Raji (cell line): ENCODE data around the gene PERM1.

Experiments
- POLR2A ChIP-seq: IDR thresholded peaks from 2 replicates; pipeline ENCODE4 v1.6.1; 2011; ENCODE audit warnings: low read depth, low read length, control low read depth; ENCODE audit not compliant: insufficient read depth

PERM1 gene

GRCh38 chr1:981955-982558 lies at the start of gene PERM1:
Gene PERM1 (minus strand): TSS chr1:982093. CDS start chr1:981029, 1,064 bp downstream.
- no peak for TF ChIP-seq POLR2A

- TF ChIP-seq POLR2A, result no peak
These were observed 45.9 kb upstream of the PERM1 start for GRCh38 chr1:1027791-1028190.

- TF ChIP-seq POLR2A, result no peak
These were observed 44.9 kb upstream of the PERM1 start for GRCh38 chr1:1026599-1027413.

- no peak for TF ChIP-seq POLR2A
These were observed 43.8 kb upstream of the PERM1 start for GRCh38 chr1:1025730-1026129.

GRCh38 chr1:1024771-1025699 lies 43.1 kb upstream of the PERM1 start:
- no peak for TF ChIP-seq POLR2A

GRCh38 chr1:1024149-1024770 lies 42.4 kb upstream of the PERM1 start:
- TF ChIP-seq POLR2A, result no peak

- no peak for TF ChIP-seq POLR2A
These were observed 41.8 kb upstream of the PERM1 start for GRCh38 chr1:1023700-1024099.

GRCh38 chr1:1022302-1023009 lies 40.6 kb upstream of the PERM1 start:
- no peak for TF ChIP-seq POLR2A

- no peak for TF ChIP-seq POLR2A
These were observed 40.0 kb upstream of the PERM1 start for GRCh38 chr1:1021920-1022259.

- TF ChIP-seq POLR2A, result no peak
These were observed 39.4 kb upstream of the PERM1 start for GRCh38 chr1:1021010-1021919.

- TF ChIP-seq POLR2A, result no peak
These were observed 38.6 kb upstream of the PERM1 start for GRCh38 chr1:1020415-1021009.

GRCh38 chr1:1020000-1020404 lies 38.1 kb upstream of the PERM1 start, which contains the start of gene AGRN:
Gene AGRN (plus strand): TSS chr1:1020120. CDS start chr1:1020173, 53 bp downstream.
- TF ChIP-seq POLR2A, result no peak

GRCh38 chr1:1019122-1019999 lies 37.5 kb upstream of the PERM1 start:
- no peak for TF ChIP-seq POLR2A
